HCT116 (cell line): ENCODE results near the gene TLX3.

Experiments used
- ATF3 ChIP-seq: IDR thresholded peaks from 2 replicates; pipeline ENCODE4 v1.6.1; 2012
- EZH2 ChIP-seq: fragments of 200-600 bp; sonication (generic); IDR thresholded peaks from 2 replicates; pipeline ENCODE4 v1.6.1; 2017; ENCODE audit warnings: antibody characterized with exemption, mixed run types
- TF ChIP-seq, protein P1 (sequence below): IDR thresholded peaks from 2 replicates; pipeline ENCODE4 v1.6.1; 2012
- TF ChIP-seq, protein P2 (sequence below), 3 experiments: fragments of 200-600 bp in 1 of 3; sonication (generic) in 1 of 3; IDR thresholded peaks in 2 of 3; conservative IDR thresholded peaks in 1 of 3; 2 replicates each; pipeline ENCODE4 v1.5.1; 2012 to 2017; ENCODE audit warnings: low read depth in 2 of 3, low read length in 2 of 3, antibody characterized with exemption in 1 of 3, borderline replicate concordance in 1 of 3, control low read depth in 1 of 3, mild to moderate bottlenecking in 1 of 3, mixed read lengths in 1 of 3, mixed run types in 1 of 3, moderate library complexity in 1 of 3; ENCODE audit not compliant: insufficient read depth in 1 of 3

- TF ChIP-seq EZH2 = no peak
- TF ChIP-seq, protein P1, sequence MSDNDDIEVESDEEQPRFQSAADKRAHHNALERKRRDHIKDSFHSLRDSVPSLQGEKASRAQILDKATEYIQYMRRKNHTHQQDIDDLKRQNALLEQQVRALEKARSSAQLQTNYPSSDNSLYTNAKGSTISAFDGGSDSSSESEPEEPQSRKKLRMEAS = no peak
- no peak for TF ChIP-seq ATF3
- TF ChIP-seq, protein P2, sequence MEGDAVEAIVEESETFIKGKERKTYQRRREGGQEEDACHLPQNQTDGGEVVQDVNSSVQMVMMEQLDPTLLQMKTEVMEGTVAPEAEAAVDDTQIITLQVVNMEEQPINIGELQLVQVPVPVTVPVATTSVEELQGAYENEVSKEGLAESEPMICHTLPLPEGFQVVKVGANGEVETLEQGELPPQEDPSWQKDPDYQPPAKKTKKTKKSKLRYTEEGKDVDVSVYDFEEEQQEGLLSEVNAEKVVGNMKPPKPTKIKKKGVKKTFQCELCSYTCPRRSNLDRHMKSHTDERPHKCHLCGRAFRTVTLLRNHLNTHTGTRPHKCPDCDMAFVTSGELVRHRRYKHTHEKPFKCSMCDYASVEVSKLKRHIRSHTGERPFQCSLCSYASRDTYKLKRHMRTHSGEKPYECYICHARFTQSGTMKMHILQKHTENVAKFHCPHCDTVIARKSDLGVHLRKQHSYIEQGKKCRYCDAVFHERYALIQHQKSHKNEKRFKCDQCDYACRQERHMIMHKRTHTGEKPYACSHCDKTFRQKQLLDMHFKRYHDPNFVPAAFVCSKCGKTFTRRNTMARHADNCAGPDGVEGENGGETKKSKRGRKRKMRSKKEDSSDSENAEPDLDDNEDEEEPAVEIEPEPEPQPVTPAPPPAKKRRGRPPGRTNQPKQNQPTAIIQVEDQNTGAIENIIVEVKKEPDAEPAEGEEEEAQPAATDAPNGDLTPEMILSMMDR (IDR thresholded peaks at IDR 0.05 in 2 of 3, conservative IDR thresholded peaks at IDR 0.05 in 1 of 3; ENCODE audit: borderline replicate concordance in 1 of 3, insufficient read depth in 1 of 3, low read depth in 2 of 3, low read length in 2 of 3) = no peak
Measured at GRCh38 chr5:171322527-171322926, 13.5 kb downstream of the TLX3 start.
